ENCODE measurements around the gene ZNF205.

The ZNF205 gene

DNA sequence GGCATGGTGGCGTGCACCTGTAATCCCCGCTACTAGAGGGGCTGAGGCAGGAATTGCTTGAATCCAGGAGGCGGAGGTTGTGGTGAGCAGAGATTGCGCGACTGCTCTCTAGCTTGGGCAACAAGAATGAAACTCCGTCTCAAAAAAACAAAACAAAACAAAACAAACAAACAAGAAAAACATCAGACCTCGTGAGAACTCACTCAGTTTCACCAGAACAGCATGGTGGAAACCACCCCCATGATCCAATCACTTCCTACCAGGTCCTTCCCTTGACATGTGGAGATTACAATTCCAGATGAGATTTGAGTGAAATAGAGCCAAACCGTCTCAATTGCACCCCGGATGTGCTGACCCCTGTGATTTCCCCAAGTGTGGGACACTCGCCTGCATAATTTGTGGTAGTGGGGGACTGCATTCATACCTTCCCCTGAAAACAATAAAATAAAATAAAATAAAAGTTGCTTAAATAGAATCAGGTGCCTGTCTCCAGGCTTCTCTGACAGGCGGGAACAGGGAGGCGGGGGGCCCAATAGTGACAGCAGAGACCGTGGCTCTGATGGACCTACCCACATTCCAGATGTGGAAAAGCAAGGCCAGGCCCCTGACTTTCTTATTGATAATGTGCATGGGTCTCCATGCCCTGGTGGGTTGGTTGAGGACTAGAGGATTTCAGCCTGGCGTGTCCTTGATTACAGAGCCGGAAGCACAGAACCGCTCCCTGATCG is 26.4 kb upstream of the ZNF205 start:
- no peak for FAIRE-seq

DNA sequence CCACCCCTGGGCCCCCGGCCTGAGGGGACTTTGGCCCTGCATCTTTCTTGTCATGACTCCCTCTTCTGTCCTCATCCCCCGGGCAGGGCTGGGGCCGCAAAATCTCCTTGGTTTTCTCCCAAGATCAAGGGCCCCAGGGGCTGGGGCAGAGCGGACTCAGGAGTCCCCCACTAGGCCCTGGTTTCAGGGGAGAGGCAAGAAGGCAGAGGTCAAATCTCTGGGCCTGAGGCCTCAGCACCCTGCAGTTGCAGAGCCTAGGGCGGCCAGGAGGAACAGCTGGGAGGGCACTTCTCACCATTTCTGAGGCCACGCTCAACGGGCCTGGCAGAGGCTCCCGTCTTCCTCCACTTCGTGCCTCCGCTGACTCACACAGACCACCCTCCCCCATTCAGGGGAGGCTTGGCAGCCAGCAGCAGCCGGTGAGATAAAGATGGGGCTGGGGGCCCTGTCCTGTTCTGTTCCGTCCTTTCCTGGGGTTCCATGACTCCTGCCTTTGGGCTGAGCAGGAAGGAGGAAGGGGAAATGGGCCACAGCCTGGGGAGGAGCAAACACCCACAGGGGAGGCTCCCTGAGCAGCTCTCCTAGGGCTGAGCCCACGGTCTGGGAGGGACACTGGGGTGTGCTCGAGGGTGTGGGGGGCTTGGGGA is 25.7 kb upstream of the ZNF205 start:
- no peak for FAIRE-seq

DNA sequence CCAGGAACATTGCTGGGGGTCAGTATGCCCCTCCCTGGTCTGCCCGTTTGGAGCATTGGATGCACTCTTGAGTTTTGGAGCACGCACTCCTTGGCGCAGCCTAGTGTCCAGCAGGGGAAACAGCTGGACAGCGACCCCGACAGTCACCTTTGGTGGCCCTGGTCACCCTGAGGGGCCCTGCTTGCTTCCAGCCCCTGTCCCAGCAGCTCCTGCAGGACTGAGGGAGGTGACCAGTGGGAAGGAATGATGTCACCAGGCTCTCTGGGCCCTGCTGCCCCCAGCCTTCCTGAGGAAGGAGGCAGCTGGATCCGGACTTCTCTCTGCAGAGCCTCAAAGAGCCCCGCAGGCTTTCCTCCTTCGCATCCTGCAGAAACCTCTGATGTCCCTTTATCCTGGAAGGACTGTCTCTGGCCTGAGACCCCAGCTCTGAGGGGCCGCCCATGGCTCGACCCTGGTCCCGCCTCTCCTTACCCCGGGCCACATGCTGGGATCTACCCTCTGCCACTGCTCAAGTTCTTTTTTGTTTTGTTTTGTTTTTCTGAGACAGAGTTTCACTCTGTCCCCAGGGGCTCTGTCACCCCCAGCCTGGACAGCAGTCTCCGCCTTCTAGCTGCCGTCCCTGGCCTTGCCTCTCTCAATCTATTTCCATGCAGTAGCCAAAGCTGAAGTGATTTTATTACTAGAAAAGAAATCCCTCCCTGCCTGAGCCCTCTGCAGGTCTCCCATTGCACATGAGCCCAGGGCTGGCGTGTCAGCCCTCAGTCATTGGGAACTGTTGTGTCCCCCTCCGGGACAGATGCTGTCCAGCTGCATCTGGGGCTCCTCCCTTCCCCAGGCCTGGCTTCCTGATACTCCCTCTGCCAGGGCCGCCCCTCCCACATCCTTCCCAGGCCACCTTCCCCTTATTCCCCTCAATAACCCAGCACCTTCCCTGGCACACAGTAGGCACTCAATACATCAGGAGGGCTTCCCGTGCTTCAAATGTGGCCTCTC is 24.8 kb upstream of the ZNF205 start:
- FAIRE-seq, result no peak

DNA sequence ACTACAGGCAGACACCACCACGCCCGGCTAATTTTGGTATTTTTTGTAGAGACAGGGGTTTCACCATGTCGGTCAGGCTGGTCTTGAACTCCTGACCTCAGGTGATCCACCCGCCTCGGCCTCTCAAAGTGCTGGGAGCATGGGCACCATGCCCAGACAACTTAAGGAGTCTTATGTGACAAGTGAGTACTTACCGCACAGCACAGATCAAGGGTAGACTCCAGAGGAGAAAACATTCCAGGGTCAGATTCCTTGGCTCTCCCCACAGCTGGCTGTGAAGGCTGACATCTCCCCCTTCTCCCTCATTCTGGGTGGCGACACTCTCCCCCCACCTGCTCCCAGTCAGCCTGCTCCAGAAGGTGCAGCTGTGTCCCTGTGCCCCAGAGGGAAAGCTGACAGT is 23.9 kb upstream of the ZNF205 start:
- no peak for FAIRE-seq

DNA sequence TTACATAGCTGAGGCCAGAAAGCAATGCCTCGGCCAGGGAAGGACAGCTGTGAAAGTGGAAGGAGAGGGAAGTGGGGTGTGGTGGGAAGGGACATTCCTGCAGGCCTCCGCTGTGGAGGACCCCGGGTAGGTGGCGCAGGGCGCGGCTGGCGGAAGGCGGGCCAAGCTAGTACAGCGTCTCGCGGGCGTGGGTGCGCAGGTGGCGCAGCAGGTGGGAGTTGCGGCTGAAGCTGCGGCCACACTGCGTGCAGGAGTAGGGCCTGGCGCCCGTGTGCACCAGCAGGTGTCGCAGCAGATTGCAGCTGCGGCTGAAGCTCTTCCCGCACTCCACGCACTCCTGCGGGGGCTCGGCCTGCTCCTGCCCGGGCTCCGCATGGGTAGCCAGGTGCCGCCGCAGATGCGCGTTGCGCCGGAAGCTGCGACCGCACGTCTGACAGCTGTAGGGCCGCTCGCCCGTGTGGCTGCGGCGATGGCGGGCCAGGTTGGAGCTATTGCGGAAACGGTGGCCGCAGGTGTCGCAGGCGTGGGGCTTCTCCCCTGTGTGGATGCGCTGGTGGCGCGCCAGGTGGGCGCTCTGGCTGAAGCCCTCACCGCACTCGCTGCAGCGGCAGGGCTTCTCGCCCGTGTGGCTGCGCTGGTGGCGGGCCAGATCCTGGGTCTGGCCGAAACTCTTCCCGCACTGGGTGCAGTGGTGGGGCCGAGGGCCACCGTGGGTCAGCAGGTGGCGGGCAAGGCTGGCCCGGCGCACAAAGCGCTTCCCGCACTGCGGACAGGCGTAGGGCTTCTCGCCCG is 23.3 kb upstream of the ZNF205 start:
- no peak for FAIRE-seq

DNA sequence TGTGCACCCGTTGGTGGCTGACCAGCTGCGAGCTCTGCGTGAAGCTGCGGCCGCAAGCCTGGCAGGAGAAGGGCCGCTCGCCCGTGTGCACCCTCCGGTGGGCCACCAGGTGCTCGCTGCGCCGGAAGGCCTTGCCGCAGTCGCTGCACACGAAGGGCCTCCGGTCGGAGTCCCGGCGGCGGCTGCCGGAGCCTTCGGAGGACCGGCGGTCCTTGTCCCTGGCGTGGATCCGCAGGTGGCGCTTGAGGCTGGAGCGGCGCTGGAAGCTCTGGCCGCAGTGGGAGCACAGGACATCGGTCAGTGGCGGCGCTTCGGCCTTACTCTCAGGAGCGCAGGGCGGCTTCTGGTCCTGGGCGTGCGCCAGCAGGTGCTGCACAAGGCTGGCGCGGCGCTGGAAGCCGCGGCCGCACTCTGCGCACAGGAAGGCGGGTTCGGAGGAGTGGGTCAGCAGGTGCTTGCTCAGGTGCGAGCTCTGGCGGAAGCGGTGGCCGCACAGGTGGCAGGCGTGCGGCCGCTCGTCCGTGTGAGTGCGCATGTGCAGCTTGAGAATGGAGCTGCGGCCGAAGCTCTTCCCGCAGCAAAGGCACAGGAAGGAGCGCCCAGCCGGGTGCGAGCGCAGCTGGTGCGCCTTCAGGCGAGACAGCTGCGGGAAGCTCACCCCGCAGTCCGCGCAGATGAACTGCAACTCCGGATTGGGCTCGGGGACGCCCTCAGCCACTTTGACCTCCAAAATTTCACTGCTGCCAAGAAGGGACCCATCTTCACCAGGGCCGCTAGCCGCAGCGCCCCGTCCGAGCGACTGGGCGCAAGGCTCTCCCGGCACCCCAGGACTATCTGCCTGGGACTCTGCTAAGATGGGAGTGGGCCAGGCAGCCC is 22.4 kb upstream of the ZNF205 start:
- no peak for FAIRE-seq

DNA sequence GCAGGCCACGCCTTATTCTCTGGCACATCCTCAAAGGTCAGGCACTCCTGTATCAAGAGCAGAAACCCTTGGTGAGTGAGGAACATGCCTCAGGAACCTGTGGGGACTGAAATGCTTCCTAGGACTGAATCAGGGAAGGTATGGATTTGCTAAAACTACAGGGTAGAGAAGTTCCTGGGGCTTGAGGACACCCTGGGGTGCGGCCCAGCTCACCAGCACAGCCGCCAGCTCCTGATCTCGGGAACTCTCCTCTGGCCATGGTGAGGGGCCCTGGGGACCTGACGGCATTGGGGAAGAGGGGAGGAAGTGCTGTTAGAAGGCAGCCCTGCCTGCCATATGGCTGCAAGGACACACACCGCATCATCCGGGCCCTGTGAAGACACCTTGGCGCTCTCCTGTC is 20.8 kb upstream of the ZNF205 start:
- no peak for FAIRE-seq

DNA sequence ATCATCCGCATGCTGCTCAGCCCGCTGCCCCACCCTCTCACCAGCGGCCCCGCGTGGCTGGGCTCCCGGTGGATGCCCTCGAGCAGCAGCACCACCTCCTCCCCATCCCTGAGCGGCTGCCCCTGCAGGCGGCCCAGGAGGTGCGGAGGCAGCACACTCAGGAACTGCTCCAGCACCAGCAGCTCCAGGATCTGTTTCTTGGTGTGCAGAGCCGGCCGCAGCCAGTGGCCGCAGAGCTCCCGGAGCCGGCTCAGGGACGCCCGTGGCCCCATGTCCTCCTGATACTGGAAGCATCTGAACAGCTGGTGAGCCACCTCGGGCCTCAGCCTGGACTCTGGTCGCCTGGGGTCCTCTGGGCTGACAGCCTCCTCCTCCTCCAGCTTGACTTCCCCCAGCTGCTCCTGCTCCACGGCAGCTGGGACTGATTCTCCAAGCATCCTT is 19.9 kb upstream of the ZNF205 start:
- no peak for FAIRE-seq

DNA sequence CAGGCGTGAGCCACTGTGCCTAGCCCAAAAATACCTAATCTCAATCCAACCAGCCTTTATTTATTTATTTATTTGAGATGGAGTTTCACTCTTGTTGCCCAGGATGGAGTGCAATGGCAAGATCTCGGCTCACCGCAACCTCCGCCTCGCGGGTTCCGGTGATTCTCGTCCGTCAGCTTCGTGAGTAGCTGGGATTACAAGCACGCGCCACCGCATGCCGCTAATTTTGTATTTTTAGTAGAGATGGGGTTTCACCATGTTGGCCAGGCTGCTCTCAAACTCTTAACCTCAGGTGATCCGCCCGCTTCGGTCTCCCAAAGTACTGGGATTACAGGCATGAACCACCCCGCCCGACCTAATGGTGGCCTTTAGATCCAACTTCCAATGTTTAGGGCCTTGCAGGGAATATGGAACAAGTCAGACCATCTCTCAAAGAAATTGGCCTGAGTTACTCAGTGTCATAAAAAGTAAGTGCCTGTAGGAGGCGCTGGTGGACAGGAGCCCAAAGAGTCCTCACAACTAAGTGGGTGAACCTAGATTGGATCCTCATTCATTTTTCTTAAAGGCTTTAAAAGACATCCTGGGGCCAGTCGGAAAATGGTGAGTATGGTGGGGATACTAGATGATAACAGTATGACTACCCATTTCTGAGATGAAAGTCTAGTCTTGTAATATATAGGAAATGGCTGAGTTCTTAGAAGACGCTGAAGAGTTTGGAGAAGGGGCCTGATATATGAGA is 17.9 kb upstream of the ZNF205 start:
- FAIRE-seq, result no peak

DNA sequence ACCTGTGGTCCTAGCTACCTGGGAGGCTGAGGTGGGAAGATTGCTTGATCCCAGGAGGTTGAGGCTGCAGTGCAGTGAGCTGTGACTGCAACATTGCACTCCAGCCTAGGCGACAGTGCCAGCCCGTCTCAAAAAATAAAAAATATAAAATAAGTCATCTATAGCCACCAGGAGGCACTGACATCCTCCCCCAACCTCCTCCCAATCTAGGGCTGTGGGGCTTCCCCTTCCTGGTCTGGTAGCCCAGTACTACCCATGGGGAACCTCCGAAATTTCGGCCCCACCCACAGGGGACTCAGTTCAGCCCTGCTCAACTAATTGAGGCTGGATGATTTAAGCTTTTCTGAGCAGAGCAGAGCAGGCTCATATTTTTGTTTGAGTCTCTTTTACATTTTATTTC is 16.5 kb upstream of the ZNF205 start:
- FAIRE-seq, result no peak

DNA sequence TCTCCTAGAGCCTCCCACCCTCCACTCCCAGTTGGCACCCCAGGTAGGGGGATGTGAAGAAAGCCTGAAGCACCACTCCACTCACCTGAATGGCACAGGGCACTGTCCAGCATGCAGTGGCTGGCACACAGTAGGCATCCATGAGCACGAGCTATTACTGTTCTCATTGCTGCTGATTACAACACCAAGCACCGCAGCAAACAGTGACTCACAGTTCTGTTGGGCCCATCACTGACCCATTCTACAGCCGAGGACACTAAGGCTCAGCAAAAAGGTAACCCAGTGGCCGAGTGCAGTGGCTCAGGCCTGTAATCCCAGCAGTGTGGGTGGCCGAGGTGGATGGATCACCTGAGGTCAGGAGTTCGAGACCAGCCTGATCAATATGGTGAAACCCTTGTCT is 16.0 kb upstream of the ZNF205 start:
- no peak for FAIRE-seq

DNA sequence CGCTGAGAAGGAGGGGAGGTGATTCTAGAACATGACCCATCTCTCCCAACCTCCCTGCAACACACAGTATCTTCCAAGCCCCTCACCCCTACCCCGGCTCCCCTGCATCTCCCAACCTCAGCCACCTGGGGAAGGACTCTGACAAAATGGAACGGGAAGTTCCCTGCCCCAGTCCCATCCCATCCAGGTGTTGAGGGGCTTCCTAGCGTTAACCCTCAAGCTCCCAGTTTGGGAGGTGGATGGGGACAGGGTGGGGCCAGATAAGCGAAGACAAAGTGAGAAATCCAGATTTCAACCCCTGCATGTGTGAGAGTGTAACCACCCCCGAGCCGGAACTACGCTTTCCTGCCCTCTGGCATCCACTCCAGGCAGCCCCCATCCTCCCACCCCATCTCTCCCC is 15.1 kb upstream of the ZNF205 start:
- no peak for FAIRE-seq

DNA sequence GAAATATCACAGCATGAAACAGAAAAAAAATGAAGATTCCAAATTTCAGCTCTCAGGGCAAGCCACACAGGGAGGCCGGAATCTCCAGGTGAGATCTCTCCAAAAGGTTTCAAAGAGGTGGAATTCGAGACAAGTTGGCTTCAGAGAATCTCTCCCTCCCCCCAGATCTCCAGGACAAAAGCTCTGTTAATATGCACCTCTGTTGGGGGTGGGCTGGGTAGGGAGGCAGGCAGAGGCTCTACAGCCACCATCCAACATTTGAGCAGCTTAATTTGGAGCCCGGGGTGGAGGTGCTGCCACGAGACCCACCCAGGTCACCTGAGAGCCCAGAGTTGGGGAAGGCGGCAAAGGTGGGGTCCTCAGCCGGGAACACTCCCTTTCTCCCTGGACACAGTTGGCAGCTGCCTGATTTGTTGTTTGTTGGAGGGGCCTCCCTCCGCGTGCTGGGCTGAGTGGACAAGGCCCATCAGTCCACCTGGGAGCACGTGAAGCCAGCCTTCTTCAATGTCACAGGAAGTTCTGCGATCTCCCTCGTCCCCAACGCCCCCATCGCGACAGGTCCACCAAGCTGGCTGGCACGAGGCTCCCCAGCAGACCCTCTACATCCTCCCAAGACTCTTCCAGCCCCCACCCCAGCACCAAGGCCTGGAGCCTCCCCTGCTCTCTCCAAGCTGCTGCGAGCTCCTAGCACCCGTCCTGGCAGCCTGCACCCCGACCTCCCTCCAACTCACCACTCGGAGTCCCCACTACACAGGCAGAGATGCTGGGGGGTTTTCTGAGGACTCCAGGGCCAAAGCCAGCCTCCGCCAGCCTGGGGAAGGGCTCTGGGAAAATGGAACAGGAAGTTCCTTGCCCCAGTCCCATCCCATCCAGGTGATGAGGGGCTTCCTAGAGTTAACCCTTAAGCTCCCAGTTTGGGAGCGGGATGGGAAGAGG is 13.7 kb upstream of the ZNF205 start, which contains the start of gene ZSCAN10:
Gene ZSCAN10 (minus strand): TSS at position 836 of the 936 bp plus-strand sequence. CDS start 6,357 bp downstream, outside the sequence.
- FAIRE-seq, result no peak

DNA sequence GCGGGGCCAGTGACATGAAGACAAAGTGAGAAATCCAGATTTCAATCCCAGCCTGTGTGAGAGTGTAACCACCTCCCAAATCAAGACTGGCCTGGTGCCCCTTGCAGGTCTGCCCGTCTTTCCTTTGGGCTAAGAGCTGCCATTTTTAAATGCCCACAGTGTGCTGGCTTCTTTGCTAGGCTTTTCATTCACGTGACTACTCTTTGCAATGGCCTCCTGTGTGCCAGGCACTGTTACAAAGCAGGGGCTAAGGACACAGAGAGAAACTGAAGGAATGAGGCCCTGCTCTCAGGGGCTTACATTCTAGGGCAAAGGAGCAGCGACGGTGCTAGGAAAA is 13.0 kb upstream of the ZNF205 start:
- FAIRE-seq, result no peak

DNA sequence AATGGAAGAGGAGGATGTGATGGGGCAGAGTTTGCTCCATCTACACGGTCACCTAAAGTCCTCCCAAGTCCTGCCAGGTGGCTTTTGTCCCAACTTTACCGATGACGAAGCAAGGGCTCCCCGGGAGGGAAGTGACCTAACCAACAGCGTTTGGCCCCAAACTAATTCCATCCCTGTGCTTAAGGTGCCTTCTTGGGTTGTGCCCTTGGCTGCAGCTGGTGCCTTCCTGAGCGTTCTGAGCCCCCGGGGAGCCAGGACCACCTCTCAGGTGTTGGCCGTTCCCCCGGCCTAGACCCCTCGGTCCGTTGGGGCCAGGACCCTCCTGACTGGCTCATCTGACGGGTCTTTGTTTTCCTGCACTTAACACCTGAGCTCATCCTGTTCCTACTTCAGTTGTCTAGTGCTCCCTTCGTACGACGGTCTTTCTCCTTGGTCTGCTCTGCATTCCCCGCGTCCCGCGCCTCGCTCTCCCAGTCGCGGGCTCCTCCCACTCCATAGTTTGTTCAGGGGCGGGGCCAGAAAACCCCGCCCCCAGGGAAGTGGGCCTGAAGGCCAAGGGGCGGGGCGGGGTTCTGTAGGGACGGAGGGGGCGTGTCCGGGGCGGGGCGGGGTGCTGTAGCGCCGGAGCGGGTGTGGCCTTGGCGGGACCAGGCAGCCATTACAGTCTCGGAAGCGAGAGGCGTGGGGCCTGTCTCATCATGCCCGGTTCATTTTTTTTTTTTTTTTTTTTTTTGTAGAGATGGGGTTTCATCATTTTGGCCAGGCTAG is 12.5 kb upstream of the ZNF205 start:
- no peak for FAIRE-seq

DNA sequence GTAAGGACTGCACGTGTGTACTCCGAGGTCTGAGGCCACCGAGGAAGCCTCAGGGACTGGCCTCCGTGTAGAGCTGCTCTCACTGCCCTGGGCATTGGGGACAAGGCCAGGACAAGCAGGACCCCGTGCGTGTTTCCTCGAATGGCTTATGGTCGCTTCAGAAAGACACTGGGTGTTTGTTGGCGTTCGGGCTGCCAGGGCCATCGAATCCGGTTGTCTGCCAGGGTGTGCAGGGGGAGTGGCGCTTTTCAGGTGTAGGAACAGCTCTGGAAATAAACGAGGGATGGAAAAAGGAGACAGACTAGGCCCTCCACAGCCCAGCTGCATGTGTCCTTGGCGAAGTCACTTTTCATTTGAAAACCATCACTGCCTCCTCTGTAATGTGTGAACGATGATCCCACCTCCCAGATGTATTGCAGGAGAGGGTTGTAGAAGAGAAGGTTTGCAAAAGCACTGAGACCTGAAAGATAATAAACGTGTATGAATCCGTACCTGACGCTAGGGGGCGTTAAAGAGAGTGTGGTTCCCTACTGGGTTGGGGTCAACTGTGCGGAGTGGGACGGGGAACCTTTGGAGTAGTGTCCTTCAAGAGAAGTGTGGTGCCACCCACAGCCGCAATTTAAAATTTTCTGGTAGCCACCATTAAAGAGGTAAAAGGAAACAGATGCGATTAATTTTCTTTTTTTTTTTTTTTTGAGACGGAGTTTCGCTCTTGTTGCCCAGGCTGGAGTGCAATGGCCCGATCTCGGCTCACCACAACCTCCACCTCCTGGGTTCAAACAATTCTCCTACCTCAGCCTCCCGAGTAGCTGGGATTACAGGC is 11.2 kb upstream of the ZNF205 start:
- no peak for FAIRE-seq

DNA sequence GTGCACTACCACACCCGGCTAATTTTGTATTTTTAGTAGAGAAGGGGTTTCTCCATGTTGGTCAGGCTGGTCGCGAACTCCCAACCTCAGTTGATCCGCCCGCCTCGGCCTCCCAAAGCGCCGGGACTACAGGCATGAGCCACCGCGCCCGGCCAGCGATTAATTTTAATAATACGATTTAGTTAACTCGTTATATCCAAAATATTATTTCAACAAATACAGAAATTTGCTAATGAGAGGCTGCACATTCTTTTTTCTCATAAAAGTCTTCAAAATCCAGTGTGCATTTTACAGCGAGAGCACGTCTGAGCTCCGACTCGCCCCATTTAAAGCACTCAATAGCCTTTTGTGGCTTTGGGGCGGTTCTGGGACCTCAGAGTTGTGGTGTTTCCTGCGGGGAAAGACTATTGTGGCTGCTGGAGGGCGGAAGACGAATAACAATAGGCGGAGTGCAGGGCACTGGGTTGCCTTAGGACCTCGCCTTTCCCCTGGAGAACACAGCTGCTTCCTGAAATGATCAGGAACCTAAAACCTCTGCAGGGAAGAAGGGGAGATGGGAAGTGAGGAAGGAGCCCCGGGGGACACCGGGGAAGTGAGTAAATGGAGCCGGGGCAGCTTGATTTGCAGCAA is 10.4 kb upstream of the ZNF205 start:
- no peak for FAIRE-seq

Data from endometrium (tissue), 2 donors.